HCT116 (cell line): ENCODE measurements around the gene GALNT7.

Source experiments
- EGR1 ChIP-seq: IDR thresholded peaks from 2 replicates; pipeline ENCODE4 v1.6.1; 2012; ENCODE audit warnings: low read depth
- EZH2 ChIP-seq: fragments of 200-600 bp; sonication (generic); IDR thresholded peaks from 2 replicates; pipeline ENCODE4 v1.6.1; 2017; ENCODE audit warnings: antibody characterized with exemption, mixed run types
- EZH2phosphoT487 ChIP-seq: fragments of 200-600 bp; IDR thresholded peaks from 2 replicates; pipeline ENCODE4 v1.6.1; 2018; ENCODE audit warnings: antibody characterized with exemption, borderline replicate concordance
- POLR2A ChIP-seq: IDR thresholded peaks from 2 replicates; pipeline ENCODE4 v1.7.0; 2011; ENCODE audit warnings: borderline replicate concordance; ENCODE audit not compliant: insufficient read depth, insufficient read length; ENCODE audit errors: extremely low read depth
- RAD21 ChIP-seq: IDR thresholded peaks from 2 replicates; pipeline ENCODE4 v1.6.1; 2012; ENCODE audit warnings: low read depth, mild to moderate bottlenecking
- ZFX ChIP-seq: fragments of 450-650 bp; IDR thresholded peaks from 2 replicates; pipeline ENCODE4 v1.6.1; 2017
- ZNF274 ChIP-seq: fragments of 200-500 bp; sonication (Bioruptor generic); IDR thresholded peaks from 2 replicates; pipeline ENCODE4 v1.6.1; 2014; ENCODE audit warnings: mild to moderate bottlenecking, low read depth, low read length, inconsistent platforms
- TF ChIP-seq, protein P1 (sequence below), 3 experiments: fragments of 200-600 bp in 1 of 3; sonication (generic) in 1 of 3; IDR thresholded peaks in 2 of 3; conservative IDR thresholded peaks in 1 of 3; 2 replicates each; pipeline ENCODE4 v1.5.1; 2012 to 2017; ENCODE audit warnings: low read depth in 2 of 3, low read length in 2 of 3, antibody characterized with exemption in 1 of 3, borderline replicate concordance in 1 of 3, control low read depth in 1 of 3, mild to moderate bottlenecking in 1 of 3, mixed read lengths in 1 of 3, mixed run types in 1 of 3, moderate library complexity in 1 of 3; ENCODE audit not compliant: insufficient read depth in 1 of 3
- TF ChIP-seq, protein P2 (sequence below): IDR thresholded peaks from 2 replicates; pipeline ENCODE4 v1.6.1; 2011; ENCODE audit warnings: mild to moderate bottlenecking, low read length, moderate library complexity; ENCODE audit not compliant: insufficient replicate concordance; ENCODE audit errors: extremely low read depth
- TF ChIP-seq, protein P3 (sequence below): IDR thresholded peaks from 2 replicates; pipeline ENCODE4 v1.6.1; 2012; ENCODE audit warnings: low read depth

DNA sequence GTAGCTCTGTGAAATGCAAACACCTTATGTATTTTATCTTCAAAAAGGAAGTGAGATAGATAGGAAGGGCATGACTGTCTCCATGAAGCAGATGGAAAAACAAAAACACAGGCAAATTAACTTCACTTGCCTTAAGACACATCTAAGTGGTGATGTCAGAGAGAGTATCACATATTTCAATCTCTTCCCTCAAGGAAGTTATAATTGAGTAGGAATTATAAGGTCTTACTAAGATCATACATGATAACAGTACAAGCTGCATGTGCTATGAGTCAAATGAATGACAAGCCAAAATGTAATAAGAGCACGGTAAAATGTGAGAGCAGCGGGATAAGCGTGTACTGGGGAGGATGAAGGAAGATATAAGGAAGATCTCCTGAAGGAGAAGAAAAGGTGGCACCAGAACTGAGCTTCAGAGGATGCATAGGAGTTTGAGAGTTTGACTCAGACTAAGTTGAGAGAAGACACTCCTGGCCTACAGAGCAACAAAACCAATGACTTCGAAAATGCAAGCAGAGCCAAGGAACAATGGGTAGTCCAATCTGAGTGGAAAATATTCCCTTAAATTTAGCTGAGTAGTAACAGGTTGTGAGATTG is 43.3 kb upstream of the GALNT7 start:
- TF ChIP-seq, protein P1, sequence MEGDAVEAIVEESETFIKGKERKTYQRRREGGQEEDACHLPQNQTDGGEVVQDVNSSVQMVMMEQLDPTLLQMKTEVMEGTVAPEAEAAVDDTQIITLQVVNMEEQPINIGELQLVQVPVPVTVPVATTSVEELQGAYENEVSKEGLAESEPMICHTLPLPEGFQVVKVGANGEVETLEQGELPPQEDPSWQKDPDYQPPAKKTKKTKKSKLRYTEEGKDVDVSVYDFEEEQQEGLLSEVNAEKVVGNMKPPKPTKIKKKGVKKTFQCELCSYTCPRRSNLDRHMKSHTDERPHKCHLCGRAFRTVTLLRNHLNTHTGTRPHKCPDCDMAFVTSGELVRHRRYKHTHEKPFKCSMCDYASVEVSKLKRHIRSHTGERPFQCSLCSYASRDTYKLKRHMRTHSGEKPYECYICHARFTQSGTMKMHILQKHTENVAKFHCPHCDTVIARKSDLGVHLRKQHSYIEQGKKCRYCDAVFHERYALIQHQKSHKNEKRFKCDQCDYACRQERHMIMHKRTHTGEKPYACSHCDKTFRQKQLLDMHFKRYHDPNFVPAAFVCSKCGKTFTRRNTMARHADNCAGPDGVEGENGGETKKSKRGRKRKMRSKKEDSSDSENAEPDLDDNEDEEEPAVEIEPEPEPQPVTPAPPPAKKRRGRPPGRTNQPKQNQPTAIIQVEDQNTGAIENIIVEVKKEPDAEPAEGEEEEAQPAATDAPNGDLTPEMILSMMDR (IDR thresholded peaks at IDR 0.05 in 2 of 3, conservative IDR thresholded peaks at IDR 0.05 in 1 of 3; ENCODE audit: borderline replicate concordance in 1 of 3, insufficient read depth in 1 of 3, low read depth in 2 of 3, low read length in 2 of 3): no peak
- TF ChIP-seq EGR1 (no peak), POLR2A (no peak), EZH2 (no peak), ZFX (no peak), ZNF274 (no peak), EZH2phosphoT487 (no peak), RAD21 (no peak)
- TF ChIP-seq, protein P2, sequence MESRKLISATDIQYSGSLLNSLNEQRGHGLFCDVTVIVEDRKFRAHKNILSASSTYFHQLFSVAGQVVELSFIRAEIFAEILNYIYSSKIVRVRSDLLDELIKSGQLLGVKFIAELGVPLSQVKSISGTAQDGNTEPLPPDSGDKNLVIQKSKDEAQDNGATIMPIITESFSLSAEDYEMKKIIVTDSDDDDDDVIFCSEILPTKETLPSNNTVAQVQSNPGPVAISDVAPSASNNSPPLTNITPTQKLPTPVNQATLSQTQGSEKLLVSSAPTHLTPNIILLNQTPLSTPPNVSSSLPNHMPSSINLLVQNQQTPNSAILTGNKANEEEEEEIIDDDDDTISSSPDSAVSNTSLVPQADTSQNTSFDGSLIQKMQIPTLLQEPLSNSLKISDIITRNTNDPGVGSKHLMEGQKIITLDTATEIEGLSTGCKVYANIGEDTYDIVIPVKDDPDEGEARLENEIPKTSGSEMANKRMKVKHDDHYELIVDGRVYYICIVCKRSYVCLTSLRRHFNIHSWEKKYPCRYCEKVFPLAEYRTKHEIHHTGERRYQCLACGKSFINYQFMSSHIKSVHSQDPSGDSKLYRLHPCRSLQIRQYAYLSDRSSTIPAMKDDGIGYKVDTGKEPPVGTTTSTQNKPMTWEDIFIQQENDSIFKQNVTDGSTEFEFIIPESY: no peak
- TF ChIP-seq, protein P3, sequence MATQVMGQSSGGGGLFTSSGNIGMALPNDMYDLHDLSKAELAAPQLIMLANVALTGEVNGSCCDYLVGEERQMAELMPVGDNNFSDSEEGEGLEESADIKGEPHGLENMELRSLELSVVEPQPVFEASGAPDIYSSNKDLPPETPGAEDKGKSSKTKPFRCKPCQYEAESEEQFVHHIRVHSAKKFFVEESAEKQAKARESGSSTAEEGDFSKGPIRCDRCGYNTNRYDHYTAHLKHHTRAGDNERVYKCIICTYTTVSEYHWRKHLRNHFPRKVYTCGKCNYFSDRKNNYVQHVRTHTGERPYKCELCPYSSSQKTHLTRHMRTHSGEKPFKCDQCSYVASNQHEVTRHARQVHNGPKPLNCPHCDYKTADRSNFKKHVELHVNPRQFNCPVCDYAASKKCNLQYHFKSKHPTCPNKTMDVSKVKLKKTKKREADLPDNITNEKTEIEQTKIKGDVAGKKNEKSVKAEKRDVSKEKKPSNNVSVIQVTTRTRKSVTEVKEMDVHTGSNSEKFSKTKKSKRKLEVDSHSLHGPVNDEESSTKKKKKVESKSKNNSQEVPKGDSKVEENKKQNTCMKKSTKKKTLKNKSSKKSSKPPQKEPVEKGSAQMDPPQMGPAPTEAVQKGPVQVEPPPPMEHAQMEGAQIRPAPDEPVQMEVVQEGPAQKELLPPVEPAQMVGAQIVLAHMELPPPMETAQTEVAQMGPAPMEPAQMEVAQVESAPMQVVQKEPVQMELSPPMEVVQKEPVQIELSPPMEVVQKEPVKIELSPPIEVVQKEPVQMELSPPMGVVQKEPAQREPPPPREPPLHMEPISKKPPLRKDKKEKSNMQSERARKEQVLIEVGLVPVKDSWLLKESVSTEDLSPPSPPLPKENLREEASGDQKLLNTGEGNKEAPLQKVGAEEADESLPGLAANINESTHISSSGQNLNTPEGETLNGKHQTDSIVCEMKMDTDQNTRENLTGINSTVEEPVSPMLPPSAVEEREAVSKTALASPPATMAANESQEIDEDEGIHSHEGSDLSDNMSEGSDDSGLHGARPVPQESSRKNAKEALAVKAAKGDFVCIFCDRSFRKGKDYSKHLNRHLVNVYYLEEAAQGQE: no peak
